Stimulated activated CD4-positive, alpha-beta T cell treated with anti-CD3 and anti-CD28 coated beads, Interleukin-12 subunit alpha, Interleukin-12 subunit beta, amount 100 ng/mL, for 24 hours (primary cell): ENCODE data around the gene TBC1D3B.
"Not testable (repeated sequence)": the region's sequence is repeated elsewhere in the genome, so short reads cannot be mapped to it uniquely, and the experiment has no call there.

ENCODE experiments used
- DNase-seq, 2 experiments: peaks; one replicate each; pipeline ENCODE4 v3.0.0-alpha.2; 2020; ENCODE audit warnings: low read depth in 2 of 2

Gene TBC1D3B

GRCh38 chr17:36201102-36201501 lies 24.7 kb upstream of the TBC1D3B start:
- not testable (repeated sequence) for DNase-seq

DNA sequence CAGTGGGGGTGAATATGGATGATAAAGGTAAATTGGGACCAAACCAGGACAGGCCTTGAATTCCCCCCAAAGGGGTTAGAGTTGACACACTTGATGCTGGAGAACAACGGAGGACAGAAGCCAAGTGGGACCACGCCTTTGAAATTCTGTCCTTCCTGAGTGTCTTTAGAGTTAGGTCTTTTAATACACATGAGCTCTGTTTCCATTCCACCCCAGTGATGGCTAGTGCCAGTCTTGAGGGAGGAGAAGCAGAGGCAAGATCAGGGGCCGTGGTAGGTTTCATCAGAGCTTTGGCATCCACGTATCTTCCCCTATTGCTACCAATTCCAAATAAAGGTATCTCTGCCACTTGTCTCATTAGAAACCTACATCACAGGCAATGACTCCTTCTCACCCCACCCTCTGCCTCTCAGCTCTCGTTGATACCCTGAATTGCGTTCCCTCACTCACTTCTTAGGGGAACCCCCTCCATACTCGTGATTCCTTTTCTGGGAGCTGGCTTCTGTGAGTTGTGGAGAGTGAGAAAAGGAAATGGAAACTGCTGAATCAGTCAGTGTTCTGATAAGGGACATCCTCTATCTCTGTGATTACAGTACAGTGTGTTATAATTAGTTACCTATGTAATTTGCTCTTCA lies 22.5 kb upstream of the TBC1D3B start:
- DNase-seq: no peak

DNA sequence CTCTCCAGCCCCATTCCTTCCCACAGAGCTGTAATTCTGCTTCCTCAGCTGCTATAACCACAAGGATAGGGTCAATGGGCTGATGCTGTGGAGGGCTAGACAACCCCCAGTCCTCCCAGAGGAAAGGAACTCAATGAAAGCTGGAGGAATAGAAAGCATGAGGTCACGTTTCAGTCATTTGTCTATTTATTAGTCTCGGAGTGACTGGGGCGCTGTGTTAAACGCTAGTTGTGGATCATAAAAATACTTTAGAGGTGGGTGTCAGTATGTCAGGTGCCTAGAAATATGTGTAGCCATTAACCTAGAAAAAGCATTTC lies 20.9 kb upstream of the TBC1D3B start:
- DNase-seq: no peak

DNA sequence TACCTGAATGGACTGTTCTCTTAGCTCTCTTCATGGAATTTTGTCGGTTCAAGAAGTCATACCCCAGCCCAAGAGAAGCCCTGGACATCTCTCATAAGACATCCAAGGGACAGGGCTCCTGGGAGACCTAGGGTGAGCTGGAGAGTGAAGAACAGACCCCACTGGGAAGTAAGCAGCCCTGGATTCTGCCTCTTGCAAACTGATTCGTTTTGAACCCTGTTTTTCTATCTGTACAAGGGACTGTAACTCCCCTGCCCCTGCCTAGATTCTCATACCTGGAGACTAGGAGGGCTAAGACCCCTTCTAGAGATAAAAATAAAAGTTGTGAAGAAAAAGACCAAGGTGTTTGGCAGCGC lies 19.7 kb upstream of the TBC1D3B start:
- no peak for DNase-seq

DNA sequence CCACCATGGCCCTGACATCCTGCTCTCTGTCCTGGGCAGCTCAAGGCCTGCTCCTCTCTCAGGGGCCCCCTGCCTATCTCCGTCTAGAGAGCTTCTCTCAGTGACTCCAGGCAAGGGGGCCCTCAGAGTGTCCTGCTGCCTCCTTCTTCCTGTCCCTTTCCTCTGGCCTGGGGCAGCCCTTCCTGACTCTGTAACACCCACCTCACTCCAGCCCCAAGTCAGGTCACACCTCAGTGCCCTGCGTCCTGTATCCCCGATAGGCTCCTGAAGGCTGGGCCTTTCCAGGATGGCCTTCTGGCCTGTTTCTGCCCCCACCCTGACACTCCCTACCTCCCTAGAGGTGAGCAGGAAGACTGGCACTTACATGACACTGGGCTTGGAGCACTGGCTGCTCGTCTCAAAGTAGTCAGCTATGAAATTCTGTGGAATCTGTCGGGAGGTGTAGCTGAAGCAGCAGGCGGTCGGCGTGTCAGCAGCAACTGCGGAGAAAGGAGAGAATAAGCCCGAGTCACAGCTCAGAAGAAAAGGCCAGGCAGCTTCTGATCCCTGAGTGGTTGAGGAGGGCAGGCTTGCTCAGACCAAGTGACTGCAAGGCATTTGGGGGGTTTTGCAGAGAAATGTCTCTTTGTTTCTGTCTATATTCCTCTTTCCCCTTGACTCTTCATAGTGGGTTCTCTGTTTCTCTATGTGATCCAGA lies 19.1 kb upstream of the TBC1D3B start:
- DNase-seq: no peak

DNA sequence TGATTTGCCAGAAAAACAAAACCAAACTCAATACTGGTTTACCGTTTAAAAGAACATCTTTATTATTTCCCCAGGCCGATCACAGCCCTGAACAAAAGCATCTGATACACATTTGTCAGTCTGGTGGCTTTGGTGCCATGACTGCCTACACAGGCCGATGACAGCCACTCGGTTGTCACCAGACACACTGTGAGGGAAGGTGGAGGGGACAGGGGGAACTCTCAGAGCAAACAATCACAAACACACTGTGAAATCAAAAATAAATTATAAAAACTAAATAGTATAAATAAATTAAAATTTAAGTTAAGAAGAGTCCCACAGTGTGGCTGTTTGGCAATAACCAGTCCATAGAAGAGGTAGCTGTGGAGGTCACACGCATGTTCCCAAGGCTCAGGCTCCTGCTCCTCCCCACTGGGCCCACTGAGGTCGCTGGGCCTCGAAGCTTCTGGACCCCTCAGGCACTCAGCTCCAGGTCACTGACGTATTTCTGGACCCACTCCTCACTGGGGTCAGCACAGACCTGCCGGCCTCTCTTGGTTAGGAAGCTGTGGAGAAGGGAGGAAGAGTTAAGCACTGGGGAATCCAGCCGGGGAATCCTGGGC lies 18.5 kb upstream of the TBC1D3B start:
- DNase-seq: not testable (repeated sequence)

GRCh38 chr17:36194147-36194831 lies 17.9 kb upstream of the TBC1D3B start:
- not testable (repeated sequence) for DNase-seq

DNA sequence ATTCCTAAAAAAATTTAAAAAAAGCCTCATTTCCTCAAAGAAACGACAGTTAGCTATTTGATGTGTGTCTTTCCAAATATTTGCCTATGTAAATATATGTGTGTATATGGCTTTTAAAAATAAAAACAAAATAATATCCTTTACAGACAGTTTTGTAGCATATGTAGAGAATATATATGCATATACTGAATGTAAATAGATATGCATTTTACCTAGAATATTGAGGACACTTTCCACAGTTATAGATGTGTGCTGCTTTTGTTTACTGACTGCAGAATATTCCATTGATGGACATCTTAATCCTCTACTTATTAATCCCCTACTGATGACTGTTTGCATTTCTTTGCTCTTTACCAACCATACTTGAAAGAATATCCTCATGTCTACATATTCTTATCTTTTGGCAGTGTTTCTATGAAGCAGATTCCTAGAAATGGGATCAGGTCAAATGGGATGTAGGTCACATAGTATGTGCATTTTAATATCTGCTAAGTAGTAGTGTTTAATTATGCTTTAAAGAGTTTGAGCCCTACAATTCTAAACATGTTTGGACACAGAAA lies 16.9 kb upstream of the TBC1D3B start:
- no peak for DNase-seq

DNA sequence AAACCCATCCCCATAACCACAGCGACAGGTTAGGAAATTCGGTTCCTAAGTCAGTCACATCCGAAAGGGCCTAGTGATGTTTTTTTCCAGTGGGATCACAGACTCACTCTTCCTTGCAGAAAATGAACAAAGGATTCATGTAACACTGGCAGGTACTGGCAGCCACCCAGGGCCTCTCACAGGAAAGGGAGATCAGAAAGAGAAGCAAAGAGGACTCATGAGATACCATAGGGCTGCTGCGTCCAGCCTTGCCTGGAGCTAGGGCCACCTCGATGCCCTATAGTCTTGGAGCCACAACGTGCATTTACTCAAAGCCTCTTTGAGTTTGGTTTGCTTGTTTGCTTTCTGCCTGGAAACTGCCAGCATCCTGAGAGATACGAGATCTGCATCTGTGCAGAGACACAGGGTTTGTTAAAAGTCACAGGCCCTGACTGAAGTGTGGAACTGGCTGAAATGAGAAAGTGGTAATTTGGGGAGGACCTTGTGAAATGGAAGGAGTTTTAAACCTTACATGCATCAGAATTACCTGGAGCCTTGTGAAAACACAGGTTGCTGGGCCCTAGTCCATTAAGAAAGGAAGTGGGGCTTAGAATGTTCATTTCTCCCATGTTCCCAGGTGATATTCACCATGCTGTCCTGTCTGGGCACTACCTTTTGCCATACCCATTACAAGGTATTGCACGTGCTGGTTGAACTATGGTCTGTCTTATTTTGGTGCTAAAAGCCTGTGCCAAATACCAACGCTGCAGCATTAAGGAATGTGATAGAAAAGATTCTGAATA lies 14.3 kb upstream of the TBC1D3B start:
- not testable (repeated sequence) for DNase-seq

- DNase-seq: not testable (repeated sequence)
Measured at GRCh38 chr17:36189993-36190392, 13.6 kb upstream of the TBC1D3B start.

DNA sequence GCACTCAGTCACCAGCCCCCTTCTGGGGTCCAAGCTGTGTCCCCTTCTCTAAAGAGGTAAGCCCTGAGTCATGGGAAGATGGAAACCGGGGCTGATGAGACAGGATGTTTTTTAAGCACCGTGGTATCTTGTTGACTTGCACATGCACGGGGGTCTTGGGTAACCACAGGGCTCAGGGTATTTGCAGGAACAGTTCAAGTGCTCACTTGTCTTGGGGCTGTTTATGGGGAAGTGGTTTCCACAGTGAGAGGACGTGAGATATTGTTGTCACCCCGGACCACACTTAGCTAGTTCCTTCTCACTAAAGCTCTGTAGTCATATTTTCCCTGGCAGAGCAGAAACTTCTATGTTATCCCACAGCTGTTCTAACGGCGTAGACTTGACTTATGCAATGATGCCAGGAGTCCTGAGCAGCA lies 12.5 kb upstream of the TBC1D3B start:
- no peak for DNase-seq

- DNase-seq: not testable (repeated sequence)
Measured at GRCh38 chr17:36187943-36188665, 11.7 kb upstream of the TBC1D3B start.

DNA sequence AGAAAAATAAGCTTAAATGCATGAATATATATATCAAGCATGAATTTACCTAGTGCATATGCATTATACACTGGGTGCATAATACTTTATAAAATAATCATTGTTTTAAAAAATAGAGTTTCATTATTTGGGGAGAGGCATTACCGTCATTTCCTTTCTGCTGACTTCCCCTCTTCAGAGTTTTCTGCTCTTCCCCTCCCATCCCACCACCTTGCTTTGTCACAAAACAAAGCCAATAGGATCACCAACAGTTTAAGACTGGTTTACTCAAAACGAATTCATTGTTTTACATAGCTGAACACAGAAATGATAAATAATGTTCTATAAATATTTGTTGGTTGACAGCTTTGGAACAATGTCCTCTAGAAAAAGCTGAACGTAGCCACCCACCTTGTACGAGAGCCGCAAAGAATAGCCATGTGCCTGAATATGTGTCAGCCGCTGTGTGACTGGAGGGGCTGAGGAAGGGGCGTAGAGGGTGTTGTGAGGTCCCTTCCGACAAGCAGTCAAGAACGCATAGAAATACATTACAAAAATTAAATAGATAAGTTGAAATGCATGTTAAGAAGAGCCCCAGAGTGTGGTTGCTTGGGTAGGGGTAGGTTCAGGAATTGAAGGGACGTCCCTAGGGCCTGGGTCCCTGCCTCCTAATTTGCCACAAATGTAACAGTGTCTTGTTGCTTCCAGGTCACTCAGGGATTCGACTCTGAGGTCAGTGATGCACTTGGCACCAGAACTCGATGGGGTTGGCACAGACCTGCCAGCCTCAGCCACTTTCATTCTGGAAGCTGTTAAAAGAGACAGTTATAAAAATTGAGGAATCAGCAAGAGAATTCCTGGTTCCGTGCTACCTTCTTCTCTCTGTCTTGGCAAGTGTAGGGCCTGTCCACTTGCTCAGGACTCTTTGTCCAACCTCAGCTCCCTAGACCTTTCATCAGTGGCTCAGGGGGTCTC lies 10.7 kb upstream of the TBC1D3B start:
- DNase-seq: not testable (repeated sequence)

DNA sequence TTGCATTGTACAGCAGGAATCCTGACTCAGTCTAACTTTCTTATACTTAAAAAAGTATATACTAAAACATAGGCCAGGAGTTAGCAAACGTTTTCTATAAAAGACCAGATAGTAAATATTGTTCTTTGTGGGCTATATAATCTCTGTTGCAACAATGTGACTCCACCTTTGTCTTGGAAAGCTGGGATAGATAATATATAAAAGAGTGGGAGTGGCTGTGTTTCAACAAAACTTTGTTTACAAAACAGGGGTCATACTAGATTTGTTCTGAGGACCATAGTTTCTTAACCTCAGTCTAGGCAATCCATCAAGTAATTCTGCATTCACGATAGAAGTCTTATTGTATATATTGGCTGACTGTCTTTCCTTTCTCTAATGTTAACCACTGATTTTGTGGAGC lies 9.0 kb upstream of the TBC1D3B start:
- no peak for DNase-seq

DNA sequence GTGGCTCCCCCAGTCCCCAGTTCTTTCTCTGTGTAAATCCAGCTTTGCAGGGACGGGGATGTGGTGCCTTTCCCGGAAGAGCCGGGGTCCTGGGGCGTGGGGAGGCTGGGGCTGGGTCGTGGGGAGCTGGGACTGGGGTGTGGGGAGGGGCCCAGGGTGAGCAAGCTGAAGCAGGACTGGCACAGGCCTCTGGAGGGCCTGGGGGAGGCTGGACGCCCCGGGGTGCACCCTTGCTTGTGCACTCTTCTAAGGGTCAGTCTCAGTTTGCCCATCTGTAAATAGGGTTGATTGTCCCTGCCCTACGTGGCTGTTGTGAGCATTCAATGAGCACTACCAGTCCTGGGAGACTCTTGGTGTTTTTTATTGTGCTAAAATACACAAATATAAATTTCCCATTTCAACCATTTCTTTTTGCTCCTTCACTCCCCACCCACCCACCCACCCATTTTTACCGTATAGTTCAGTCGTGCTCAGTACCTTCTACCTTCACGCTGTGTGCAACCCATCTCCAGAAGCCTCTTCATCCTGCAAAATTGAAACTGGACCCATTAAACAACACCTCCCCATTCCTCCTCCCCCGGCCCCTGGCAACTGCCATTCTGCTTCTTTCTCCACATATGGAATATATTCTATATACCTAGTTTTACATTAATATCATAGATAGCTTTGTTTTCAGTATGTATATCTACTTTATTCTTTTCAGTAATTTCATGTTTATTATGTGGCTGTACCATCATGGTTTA lies 7.8 kb upstream of the TBC1D3B start:
- DNase-seq: no peak

DNA sequence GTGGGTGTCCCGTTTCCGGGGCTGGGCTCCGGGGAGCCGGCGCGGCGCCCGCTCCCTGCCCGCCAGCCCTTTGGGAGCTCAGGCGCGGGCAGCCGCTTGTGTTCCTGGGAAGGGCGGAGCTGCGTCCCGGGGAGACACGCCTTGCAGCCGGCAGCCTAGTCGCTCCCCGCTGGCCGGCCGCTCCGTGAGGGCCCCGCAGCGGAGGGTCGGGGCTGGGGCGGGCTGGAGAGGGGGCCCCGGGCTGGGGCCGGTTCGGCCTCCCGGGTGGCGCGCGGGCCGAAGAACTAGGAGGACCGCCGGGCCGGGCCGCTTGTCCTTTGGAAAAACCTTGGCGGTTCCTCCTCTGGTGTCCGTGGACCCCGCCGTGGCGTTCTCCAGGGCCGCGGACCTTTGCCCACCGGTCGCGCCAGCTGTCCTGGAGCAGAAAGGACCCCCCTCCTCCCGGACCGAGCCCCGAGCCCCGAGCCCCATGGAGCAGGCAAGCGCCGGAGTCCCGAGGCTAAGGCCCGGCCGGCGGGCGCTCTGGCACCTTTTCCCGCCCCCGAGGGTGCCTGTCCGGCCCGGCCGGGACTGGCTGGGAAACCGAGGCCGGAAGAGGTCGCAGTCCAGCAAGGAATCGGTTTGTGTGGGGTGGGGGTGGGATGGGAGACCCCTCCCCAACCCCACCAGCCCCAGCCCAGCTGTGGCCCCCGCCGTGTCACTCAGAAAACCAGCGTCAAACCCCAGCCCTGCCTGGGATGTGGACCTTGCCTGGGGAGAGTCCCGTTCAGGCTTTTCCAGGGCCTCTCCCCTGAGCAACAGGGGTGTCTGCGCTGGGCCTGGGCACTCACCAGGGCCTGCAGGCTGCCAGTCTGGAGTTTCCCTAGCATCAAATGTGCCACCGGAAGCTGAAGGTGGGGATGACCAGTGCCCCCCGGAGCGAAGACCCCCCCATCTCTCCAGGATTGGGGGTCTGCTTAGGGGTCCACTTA lies 6.8 kb upstream of the TBC1D3B start:
- DNase-seq: no peak

DNA sequence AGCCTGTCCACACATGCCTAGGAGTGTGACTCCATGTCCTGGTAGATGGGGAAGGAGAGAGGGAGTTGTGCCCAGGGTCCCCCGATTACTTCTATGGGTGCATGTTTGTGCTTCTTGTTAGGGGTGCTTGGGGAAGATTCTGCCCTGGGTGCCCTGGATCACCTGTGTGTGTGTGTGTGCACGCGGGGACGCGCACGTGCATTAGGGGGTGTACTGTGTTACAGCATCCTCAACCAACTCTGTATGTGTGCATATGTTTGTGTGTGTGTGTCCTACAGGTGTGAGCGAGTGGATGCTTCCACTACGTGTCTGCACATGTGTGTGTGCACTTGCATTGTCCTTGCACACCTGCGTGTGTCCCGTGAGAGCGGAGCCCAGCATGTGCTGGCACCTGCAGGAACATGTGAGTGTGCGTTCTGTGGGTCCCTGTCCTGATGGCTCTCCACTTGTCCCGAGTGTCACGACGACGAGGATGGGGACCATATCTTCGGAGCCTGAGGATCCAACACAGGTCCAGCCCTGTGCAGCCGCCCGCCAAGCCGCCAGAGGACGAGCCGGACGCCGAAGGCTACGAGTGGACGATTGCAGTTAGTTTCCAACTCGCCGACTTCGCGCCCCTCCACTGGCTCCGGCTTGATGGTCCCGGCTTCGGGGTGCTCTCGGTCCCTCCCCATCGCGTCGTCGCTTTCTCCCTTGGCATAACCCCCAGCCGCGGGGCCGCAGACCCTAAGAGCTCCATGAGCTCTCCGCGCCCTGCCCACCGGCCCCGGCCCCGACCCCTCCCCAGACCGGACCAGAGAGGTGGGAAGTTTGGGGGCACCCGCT lies 6.0 kb upstream of the TBC1D3B start:
- no peak for DNase-seq
